ENCODE measurements around the gene CROCC.

CROCC gene

GRCh38 chr1:16988210-16988609 is 66.5 kb downstream of the CROCC start:
- DNase-seq = no peak

GRCh38 chr1:16989676-16990391 is 68.1 kb downstream of the CROCC start:
- DNase-seq = no peak

DNA sequence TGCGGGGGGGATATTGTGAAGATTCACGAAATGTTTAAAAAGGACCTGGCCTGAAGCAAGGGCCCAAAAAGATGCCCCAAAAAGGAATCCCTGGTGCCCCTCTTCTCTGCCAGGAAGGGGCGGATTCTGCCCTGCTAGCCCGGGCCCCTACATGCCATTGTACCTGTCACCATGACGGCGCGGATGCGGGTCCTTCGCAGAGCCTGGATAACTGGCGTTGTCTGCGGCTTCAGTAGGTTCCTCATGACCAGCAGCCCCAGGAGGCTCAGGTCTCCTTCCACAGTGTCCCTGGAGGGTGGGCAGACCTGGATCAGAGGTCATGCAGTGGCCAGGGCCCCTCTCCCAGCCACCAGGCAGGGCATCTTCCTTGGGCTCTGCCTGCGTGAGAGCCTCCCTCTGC is 69.8 kb downstream of the CROCC start:
- DNase-seq = no peak

- DNase-seq = no peak
These were observed 70.4 kb downstream of the CROCC start for GRCh38 chr1:16992102-16992501.

- no peak for DNase-seq
These were observed 70.9 kb downstream of the CROCC start for GRCh38 chr1:16992675-16993074.

- DNase-seq = no peak
These were observed 71.8 kb downstream of the CROCC start for GRCh38 chr1:16993521-16994038.

DNA sequence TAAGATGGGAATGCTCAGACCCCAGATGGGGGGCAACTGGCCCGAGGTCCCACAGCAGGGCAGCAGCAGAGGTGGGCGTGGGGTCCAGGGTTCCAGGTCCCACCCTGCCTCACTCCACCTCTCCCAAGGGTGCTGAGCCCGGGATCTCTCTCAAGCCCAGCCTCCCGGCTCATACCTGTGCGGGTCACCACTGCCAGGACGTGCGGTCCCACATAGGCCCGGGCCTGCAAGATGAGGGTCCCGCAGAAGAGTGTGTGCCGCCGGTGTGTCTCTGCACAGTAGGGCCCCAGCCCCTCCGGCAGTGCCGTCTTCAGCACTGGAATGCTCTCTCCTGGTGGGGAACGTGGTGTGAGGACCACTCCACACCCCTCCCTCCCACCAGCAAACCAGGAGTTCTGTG is 75.1 kb downstream of the CROCC start:
- no peak for DNase-seq

- no peak for DNase-seq
These were observed 76.9 kb downstream of the CROCC start for GRCh38 chr1:16998589-16998988.

- DNase-seq = no peak
These were observed 78.1 kb downstream of the CROCC start for GRCh38 chr1:16999863-17000262.

DNA sequence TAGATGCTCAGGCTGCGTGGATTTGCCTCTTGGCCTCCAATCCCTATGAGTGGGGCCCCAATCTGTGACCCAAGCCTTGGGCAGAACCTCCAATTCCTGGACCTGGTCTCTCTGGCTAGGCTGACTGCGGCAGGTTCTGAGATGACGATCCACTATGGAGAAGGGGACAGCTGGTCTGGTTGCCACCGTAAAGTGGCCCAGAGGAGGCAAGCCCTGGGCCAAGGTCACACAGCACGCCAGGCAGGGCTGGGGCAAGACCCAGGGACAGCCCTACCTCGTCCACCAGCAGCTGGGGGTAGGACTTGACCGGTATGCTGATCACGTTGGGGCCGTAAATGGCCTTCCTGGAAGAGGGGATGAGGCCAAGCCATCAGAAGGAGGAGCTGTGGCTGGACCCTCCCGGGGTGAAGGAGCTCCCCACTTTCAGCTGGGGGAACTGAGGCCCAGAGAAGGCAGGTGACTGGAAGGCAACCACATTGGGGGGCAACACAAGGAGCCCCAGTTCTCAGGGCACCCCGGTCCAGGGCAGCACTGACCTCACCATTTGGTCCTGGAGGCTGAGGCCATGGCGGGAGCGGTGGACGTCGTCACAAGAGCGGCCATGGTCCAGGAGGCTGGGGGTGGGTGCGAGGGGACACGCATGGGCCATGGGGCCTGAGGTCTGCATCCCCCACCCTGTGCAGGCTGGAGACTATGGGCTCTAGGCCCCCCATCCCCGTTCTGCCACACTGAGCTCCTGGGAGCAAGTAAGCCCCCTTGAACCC is 80.2 kb downstream of the CROCC start:
- no peak for DNase-seq

DNA sequence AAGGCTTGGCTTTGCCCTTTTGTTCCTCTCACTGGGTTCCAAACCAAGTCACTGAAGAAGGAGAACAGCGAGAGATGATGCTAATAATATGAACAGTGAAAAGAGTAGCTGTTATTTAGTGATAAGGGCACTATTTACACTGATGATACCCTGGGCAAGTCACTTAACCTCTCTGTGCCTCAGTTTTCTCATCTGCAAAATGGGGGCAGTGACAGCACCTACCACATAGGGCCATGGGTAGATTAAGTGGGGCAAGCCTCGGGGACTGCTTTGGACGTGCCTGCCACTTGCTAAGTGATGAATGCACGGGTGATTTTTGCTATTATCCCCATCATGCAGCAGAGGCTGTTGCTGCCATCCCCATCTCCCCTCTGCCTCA is 80.8 kb downstream of the CROCC start:
- DNase-seq = no peak

- no peak for DNase-seq
These were observed 83.0 kb downstream of the CROCC start for GRCh38 chr1:17004466-17005364.

DNA sequence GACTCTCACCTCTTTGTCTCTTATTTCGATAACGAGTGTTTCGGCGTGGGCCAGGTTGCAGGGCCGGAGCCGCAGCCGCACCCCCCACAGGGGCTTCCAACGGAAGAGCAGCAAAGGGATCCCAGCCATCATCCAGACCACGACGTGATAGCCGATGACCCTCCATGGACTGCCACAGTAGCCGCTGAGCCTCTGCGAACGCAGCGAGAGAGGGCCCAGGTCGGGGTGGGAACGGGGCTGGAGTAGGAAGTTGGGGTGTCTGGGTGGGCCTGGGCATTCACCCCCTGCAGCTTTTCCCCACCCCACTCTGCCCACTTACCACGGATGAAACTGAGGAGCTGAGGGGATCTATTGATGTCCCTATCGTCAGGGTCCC is 83.6 kb downstream of the CROCC start:
- no peak for DNase-seq

DNA sequence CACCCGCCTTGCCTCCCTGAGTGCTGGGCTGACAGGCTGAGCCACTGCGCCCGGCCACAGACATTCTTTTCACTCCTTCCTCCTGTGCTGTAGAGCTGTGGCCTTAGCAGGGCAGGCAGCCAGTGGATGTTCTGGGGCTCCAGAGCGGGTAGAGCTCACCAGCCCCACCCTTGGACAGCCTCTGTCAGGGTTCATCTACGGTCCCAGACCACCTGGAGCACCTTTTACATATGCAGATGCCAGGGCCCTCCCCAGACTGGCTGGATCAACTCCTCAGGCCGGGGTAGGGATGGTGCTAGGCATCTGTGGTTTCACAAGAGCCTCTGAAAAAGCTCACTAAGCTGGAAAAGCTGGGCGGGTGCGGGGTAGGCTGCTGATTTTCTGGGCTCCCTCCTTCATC is 85.4 kb downstream of the CROCC start:
- no peak for DNase-seq

- no peak for DNase-seq
These were observed 86.6 kb downstream of the CROCC start for GRCh38 chr1:17008208-17008855.

- DNase-seq = no peak
These were observed 88.0 kb downstream of the CROCC start for GRCh38 chr1:17009706-17010105.

DNA sequence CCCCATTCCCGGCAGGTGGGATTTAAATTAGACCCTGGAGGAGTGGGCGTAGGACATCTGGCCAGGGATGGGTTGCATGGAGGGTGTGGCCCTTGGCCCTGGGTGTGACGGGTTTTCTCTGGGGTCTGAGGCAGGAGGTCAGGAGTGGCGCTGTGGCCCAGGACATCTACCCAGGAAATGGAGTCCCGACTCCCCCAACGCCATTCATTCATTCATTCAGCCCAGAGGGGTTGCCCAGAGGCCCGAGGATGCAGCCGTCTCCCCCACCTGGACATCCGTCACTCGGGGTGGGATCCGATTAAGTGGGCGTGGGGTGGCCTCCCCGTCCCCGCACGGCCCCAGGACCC is 89.3 kb downstream of the CROCC start:
- DNase-seq = no peak

DNA sequence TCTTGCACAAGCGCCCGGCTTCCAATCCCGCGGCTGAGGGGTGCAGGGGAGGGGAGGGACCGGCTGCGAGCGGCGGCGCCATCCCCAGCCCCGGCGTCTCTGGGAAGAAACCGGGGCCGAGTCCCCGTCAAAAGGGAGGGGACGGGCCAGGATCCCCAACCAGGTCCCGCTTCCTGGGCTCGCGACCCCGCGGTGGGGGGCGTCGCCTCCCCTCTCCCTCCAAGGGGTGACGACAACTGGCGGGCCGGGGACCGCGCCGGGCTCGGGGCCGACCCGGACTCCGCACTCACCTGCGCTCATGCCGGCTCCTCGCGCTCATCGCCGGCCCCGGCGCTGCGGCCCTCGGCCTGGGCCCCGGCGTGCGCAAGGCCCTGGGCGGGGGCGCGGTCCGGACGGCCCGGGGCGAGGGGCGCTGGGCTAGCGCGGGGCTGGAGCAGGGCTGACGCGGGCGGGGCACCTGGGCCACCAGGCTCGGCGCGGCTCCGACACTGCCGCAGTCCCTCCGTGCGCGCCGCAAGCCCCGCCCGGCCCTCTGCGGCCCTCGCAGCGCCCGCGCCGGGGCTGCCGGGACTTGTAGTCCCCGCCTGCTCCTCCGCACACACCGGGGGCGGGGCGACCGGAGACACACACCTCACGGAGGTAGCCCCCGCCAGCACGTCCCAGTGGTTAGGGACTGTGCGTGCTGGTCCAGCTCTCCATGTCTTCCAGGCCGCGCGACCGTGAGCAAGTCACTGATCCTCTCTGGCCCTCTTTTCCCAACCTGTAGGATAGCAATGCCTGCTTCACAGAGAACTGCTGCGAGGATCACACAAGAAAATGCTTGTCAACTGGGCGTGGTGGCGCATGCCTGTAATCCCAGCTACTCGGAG is 89.9 kb downstream of the CROCC start, which contains the start of gene ATP13A2:
TSS of gene ATP13A2 (minus strand) at position 490 of the 869 bp plus-strand sequence. CDS start at position 300, 190 bp downstream.
- peak; percentile 95 for DNase-seq

- no peak for DNase-seq
These were observed 91.2 kb downstream of the CROCC start for GRCh38 chr1:17012775-17013490.

- no peak for DNase-seq
These were observed 92.0 kb downstream of the CROCC start for GRCh38 chr1:17013491-17014320.
